Esophagus muscularis mucosa (tissue), 4 donors: Measurements from ENCODE around the gene SMCHD1. TPM values are rescaled to one million over a fixed set of nuclear protein-coding genes. Genes with fewer than 3 reads are reported as not detected.

Experiments
- DNase-seq: peaks from one replicate; pipeline ENCODE4 v3.0.0-alpha.2; 2017; ENCODE audit errors: extremely low spot score
- H3K27ac ChIP-seq, 4 donors: fragments of 200-600 bp; sonication (generic); replicated peaks in 1 of 4; 1 replicate in 3 of 4; 2 replicates in 1 of 4; pipeline ENCODE4 v1.5.1; 2016 to 2019; ENCODE audit warnings: mild to moderate bottlenecking in 1 of 4
- H3K27me3 ChIP-seq, 4 donors: fragments of 200-600 bp; sonication (generic); one replicate each; pipeline versions ENCODE4 v1.5.1 to v1.6.0; 2016 to 2019
- H3K36me3 ChIP-seq, 4 donors: fragments of 200-600 bp; sonication (generic); one replicate each; pipeline ENCODE4 v1.5.1; 2016 to 2019
- H3K4me1 ChIP-seq, 4 donors: fragments of 200-600 bp; sonication (generic); one replicate each; pipeline ENCODE4 v1.5.1; 2016 to 2019
- H3K4me3 ChIP-seq, 4 donors: fragments of 200-600 bp; sonication (generic); 1 replicate in 2 of 4; 2 replicates in 2 of 4; pipeline ENCODE4 v1.5.1; 2016 to 2019; ENCODE audit warnings: mild to moderate bottlenecking in 4 of 4, moderate library complexity in 1 of 4
- H3K9me3 ChIP-seq, 4 donors: fragments of 200-600 bp; sonication (generic); 1 replicate in 3 of 4; 2 replicates in 1 of 4; pipeline ENCODE4 v1.5.1; 2016 to 2019
- EP300 ChIP-seq: sonication (generic); formaldehyde crosslinking; IDR thresholded peaks from one replicate; pipeline ENCODE4 v1.6.1; 2017; ENCODE audit warnings: antibody characterized with exemption
- POLR2A ChIP-seq: fragments of 450-650 bp; IDR thresholded peaks from one replicate; pipeline ENCODE4 v1.6.1; 2017; ENCODE audit warnings: antibody characterized with exemption, moderate library complexity, mild to moderate bottlenecking, low read depth
- POLR2AphosphoS5 ChIP-seq, 2 donors: sonication (generic); formaldehyde crosslinking; IDR thresholded peaks; one replicate each; pipeline ENCODE4 v1.6.1; 2017; ENCODE audit warnings: antibody characterized with exemption in 2 of 2
- WGBS: methylation state at CpG from one replicate; pipeline ENCODE4 v1.1.5; 2018; 5-methylcytosine and 5-hydroxymethylcytosine counted together
- intact Hi-C: fragments of 100-400 bp; cut with DNase I; formaldehyde crosslinking; loops from one replicate; pipeline ENCODE4 v1.15.1; 2023
- total RNA-seq, 4 donors: library from RNA; depleted of rRNA; stranded (reverse); fragments of >200 nt; gene quantifications; one replicate each; pipeline versions ENCODE4 v1.1.0 to v1.2.1, GENCODE V29; 2016
- TF ChIP-seq, protein P1 (sequence below), 3 experiments: fragments of 200-600 bp in 2 of 3; fragments of 450-650 bp in 1 of 3; sonication (generic) in 2 of 3; IDR thresholded peaks; one replicate each; pipeline ENCODE4 v1.5.1; 2017 to 2019; ENCODE audit warnings: antibody characterized with exemption in 3 of 3, mild to moderate bottlenecking in 2 of 3, moderate library complexity in 1 of 3

The SMCHD1 gene
- total RNA-seq, 4 donors from 2014 or later: 47.9 to 62.3 (median 58.2) TPM

DNA sequence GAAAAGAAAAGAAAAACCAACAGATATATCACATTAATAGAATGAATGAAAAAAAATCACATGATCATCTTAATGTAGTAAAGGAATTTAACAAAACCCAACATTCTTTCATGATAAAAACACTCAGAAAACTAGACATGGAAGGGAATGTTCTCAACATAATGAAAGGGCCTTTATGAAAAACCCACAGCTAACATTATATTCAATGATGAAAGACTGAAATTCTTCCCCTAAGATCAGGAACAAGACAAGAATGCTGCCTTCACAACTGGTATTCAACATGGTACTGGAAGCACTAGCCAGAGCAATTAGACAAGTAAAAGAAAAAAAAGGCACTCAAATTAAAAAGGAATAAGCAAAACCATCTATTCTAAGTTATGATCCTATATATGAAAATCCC, 162.8 kb downstream of the SMCHD1 start:
- Histone ChIP-seq H3K36me3 (no peaks in the 10 kb centered on the region), H3K4me3 (no peak overlapping the region), H3K4me1 (no peaks in the 10 kb centered on the region), H3K27me3 (no peaks in the 10 kb centered on the region), H3K9me3 (peaks cover 0 to 21% (median 15%) of the 10 kb centered on the region in 4 donors), H3K27ac (no peak overlapping the region)
- intact Hi-C loops: no loop called here
- no peak for DNase-seq
- TF ChIP-seq, protein P1, sequence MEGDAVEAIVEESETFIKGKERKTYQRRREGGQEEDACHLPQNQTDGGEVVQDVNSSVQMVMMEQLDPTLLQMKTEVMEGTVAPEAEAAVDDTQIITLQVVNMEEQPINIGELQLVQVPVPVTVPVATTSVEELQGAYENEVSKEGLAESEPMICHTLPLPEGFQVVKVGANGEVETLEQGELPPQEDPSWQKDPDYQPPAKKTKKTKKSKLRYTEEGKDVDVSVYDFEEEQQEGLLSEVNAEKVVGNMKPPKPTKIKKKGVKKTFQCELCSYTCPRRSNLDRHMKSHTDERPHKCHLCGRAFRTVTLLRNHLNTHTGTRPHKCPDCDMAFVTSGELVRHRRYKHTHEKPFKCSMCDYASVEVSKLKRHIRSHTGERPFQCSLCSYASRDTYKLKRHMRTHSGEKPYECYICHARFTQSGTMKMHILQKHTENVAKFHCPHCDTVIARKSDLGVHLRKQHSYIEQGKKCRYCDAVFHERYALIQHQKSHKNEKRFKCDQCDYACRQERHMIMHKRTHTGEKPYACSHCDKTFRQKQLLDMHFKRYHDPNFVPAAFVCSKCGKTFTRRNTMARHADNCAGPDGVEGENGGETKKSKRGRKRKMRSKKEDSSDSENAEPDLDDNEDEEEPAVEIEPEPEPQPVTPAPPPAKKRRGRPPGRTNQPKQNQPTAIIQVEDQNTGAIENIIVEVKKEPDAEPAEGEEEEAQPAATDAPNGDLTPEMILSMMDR (IDR thresholded peaks at IDR 0.05): no peak
- no peak for TF ChIP-seq POLR2A
- TF ChIP-seq POLR2AphosphoS5 (IDR thresholded peaks at IDR 0.05): no peak
- no peak for TF ChIP-seq EP300

DNA sequence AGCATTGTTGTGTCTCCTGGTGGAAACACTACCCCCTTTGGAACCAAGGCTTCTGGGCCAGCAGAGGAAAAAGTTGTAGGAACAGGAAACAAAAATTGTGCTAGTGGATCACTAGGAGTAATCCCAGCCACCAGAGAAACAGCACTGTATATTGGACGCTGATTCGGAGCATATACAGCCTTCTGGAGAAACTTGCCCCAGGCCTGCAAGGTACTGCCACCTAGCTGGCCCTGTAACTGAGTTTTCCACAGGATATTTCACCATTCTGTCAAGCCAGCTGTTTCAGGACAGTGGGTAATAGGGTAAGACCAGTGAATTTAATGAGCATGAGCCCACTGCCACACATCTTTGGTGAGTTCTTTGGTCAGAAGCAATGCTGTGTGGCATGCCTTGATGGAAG, 166.2 kb downstream of the SMCHD1 start:
- no peaks in the 10 kb centered on the region for H3K36me3 ChIP-seq
- no peak overlapping the region for H3K4me3 ChIP-seq
- TF ChIP-seq POLR2A: no peak
- no peak for TF ChIP-seq POLR2AphosphoS5 (IDR thresholded peaks at IDR 0.05)
- TF ChIP-seq EP300: no peak
- TF ChIP-seq, protein P1 (IDR thresholded peaks at IDR 0.05): no peak
- 85% methylated on average over 2 of the region's 2 CpGs for WGBS
- intact Hi-C loops: no loop called here
- H3K27ac ChIP-seq: no peak overlapping the region
- peak; percentile 21 for DNase-seq
- H3K9me3 ChIP-seq: peaks cover 0 to 7% (median 3%) of the 10 kb centered on the region in 4 donors
- H3K27me3 ChIP-seq: no peaks in the 10 kb centered on the region
- H3K4me1 ChIP-seq: peaks cover 0 to 4% (median under 1%) of the 10 kb centered on the region in 4 donors

DNA sequence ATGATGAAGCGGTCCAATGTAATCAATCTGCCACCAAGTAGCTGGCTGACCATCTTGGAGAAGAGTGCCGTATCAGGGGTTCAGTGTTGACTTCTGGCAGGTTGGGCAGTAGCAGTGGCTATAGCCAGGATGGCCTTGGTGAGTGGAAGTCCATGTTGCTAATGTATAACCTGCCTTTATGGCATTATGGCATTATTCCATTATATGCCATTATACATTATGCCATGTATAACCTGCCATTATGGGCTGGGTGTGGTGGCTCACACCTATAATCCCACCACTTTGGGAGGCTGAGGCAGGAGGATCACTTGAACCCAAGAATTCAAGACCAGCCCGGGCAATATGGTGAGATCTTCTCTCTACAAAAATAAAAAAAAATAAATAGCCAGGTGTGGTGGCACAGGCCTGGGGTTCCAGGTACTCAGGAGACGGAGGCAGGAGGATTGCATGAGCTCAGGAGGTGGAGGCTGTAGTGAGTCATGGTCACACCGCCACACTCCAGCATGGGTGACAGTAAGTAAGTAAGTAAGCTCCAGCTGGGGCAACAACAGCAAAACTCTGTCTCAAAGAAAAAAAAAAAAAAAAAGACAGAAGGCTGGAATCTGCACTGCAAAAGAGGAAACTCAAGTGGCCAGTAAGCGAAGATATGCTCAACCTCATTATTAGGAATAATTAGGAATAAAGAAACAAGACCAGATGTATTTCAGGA, 166.8 kb downstream of the SMCHD1 start:
- Histone ChIP-seq H3K27ac (no peak overlapping the region), H3K36me3 (no peaks in the 10 kb centered on the region), H3K27me3 (no peaks in the 10 kb centered on the region), H3K9me3 (peaks cover 0 to 7% (median 3%) of the 10 kb centered on the region in 4 donors), H3K4me3 (no peak overlapping the region), H3K4me1 (peaks cover 0 to 10% (median 1%) of the 10 kb centered on the region in 4 donors)
- intact Hi-C loops: no loop called here
- peak; percentile 68 for DNase-seq
- TF ChIP-seq, protein P1 (IDR thresholded peaks at IDR 0.05): no peak
- TF ChIP-seq POLR2A (no peak), EP300 (no peak), POLR2AphosphoS5 (IDR thresholded peaks at IDR 0.05) (no peak)
- 88% methylated on average over 6 of the region's 6 CpGs for WGBS

DNA sequence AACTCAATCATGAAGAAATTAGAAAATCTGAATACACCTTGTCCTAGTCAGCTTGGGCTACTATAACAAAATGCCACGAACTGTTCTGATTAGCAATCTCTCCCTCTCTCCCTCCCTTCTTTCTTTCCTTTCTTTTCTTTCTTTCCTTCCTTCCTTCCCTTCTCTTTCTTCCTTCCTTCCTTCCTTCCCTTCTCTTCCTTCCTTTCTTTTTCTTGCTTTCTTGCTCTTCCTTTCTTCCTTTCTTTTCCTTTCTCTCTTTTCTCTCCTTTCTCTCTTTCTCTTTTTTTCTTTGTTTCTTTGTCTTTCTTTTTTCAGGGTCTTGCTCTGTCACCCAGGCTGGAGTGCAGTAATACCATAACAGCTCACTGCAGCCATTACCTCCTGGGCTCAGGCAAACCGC, 167.7 kb downstream of the SMCHD1 start:
- WGBS: 4% methylated on average over 2 of the region's 2 CpGs
- no peak overlapping the region for H3K27ac ChIP-seq
- intact Hi-C loops: no loop called here
- peak; percentile 29 for DNase-seq
- no peaks in the 10 kb centered on the region for H3K27me3 ChIP-seq
- no peak overlapping the region for H3K4me3 ChIP-seq
- H3K36me3 ChIP-seq: no peaks in the 10 kb centered on the region
- peaks cover 0 to 10% (median 1%) of the 10 kb centered on the region in 4 donors for H3K4me1 ChIP-seq
- H3K9me3 ChIP-seq: peaks cover 0 to 4% (median under 1%) of the 10 kb centered on the region in 4 donors
- TF ChIP-seq EP300 (no peak), POLR2AphosphoS5 (IDR thresholded peaks at IDR 0.05) (no peak), POLR2A (no peak)
- TF ChIP-seq, protein P1 (IDR thresholded peaks at IDR 0.05): no peak
